ENCODE results near the gene LRRN1.

DNA sequence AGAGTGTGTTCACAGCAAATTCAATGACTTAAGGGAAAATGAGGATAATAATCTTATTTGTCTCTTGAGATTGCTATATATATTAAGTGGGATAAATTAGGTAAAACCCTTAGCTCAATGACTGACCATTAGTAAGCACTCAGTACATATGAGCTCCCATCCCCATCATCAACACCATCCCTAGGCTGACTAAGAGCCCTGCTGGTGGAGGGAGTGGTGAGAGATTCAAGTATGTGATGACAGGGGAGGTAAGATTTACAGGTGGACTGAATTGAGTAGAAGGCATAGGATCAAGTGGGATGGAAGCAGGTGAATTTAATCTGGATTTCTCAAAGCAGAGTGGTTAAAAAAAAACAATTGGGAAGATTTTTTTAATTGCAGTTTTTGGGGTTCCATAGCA is 21.0 kb upstream of the LRRN1 start:
- TF ChIP-seq, protein P1, sequence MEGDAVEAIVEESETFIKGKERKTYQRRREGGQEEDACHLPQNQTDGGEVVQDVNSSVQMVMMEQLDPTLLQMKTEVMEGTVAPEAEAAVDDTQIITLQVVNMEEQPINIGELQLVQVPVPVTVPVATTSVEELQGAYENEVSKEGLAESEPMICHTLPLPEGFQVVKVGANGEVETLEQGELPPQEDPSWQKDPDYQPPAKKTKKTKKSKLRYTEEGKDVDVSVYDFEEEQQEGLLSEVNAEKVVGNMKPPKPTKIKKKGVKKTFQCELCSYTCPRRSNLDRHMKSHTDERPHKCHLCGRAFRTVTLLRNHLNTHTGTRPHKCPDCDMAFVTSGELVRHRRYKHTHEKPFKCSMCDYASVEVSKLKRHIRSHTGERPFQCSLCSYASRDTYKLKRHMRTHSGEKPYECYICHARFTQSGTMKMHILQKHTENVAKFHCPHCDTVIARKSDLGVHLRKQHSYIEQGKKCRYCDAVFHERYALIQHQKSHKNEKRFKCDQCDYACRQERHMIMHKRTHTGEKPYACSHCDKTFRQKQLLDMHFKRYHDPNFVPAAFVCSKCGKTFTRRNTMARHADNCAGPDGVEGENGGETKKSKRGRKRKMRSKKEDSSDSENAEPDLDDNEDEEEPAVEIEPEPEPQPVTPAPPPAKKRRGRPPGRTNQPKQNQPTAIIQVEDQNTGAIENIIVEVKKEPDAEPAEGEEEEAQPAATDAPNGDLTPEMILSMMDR (conservative IDR thresholded peaks at IDR 0.05; ENCODE audit: low read depth, low read length): no peak
- TF ChIP-seq EZH2 (IDR thresholded peaks at IDR 0.05; ENCODE audit: low read length, unreplicated experiment): no peak
